GM23248 (cell line): Measurements from ENCODE around the gene LIME1. TPM values are rescaled to one million over a fixed set of nuclear protein-coding genes. Genes with fewer than 3 reads are reported as not detected.
A peak's percentile ranks its signal among the peaks of the same experiment; 100 is the strongest.
"Not testable (repeated sequence)": the region's sequence is repeated elsewhere in the genome, so short reads cannot be mapped to it uniquely, and the experiment has no call there.

Experiments
- DNase-seq: peaks from one replicate; pipeline ENCODE4 v3.0.0-alpha.2; 2015
- H2AFZ ChIP-seq: fragments of 200-600 bp; sonication (generic); 2 replicates; pipeline ENCODE4 v1.6.1; 2016; ENCODE audit warnings: antibody characterized with exemption
- H3F3A ChIP-seq: fragments of 200-600 bp; sonication (generic); 2 replicates; pipeline ENCODE4 v1.6.1; 2016; ENCODE audit warnings: mild to moderate bottlenecking, antibody characterized with exemption, mixed run types; ENCODE audit not compliant: insufficient read depth
- H3K27ac ChIP-seq: fragments of 200-600 bp; sonication (generic); 2 replicates; pipeline ENCODE4 v1.5.1; 2016; ENCODE audit warnings: mild to moderate bottlenecking
- H3K27me3 ChIP-seq: fragments of 200-600 bp; sonication (generic); replicated peaks from 2 replicates; pipeline ENCODE4 v1.6.1; 2016; ENCODE audit warnings: mild to moderate bottlenecking; ENCODE audit not compliant: insufficient read depth
- H3K36me3 ChIP-seq: fragments of 200-600 bp; sonication (generic); 2 replicates; pipeline ENCODE4 v1.6.1; 2016; ENCODE audit warnings: low read depth, mild to moderate bottlenecking
- H3K4me1 ChIP-seq: fragments of 200-600 bp; sonication (generic); 2 replicates; pipeline ENCODE4 v1.6.1; 2016; ENCODE audit warnings: mild to moderate bottlenecking; ENCODE audit not compliant: insufficient read depth
- H3K4me2 ChIP-seq: fragments of 200-600 bp; sonication (generic); one replicate; pipeline ENCODE4 v1.6.1; 2016; ENCODE audit warnings: mild to moderate bottlenecking; ENCODE audit not compliant: unreplicated experiment
- H3K4me3 ChIP-seq: fragments of 200-600 bp; sonication (generic); 2 replicates; pipeline ENCODE4 v1.5.1; 2016; ENCODE audit warnings: mild to moderate bottlenecking
- H3K79me2 ChIP-seq: fragments of 200-600 bp; sonication (generic); 2 replicates; pipeline ENCODE4 v1.6.1; 2016; ENCODE audit warnings: mild to moderate bottlenecking; ENCODE audit not compliant: insufficient read depth
- H3K9ac ChIP-seq: fragments of 200-600 bp; sonication (generic); 2 replicates; pipeline ENCODE4 v1.6.1; 2016; ENCODE audit warnings: mild to moderate bottlenecking
- H3K9me2 ChIP-seq: fragments of 200-600 bp; sonication (generic); 2 replicates; pipeline ENCODE4 v1.6.1; 2016; ENCODE audit warnings: mixed run types, mild to moderate bottlenecking, moderate library complexity; ENCODE audit not compliant: insufficient read depth
- H3K9me3 ChIP-seq: fragments of 200-600 bp; sonication (generic); one replicate; pipeline ENCODE4 v1.6.1; 2017; ENCODE audit warnings: low read depth
- H4K20me1 ChIP-seq: fragments of 200-600 bp; sonication (generic); 2 replicates; pipeline ENCODE4 v1.6.0; 2016; ENCODE audit not compliant: insufficient read depth
- EZH2 ChIP-seq: fragments of 200-600 bp; sonication (generic); IDR thresholded peaks from 2 replicates; pipeline ENCODE4 v1.6.1; 2018; ENCODE audit warnings: antibody characterized with exemption, mild to moderate bottlenecking; ENCODE audit not compliant: insufficient read depth, poor library complexity, severe bottlenecking
- EZH2phosphoT487 ChIP-seq: fragments of 200-600 bp; sonication (generic); IDR thresholded peaks from 2 replicates; pipeline ENCODE4 v1.6.1; 2018; ENCODE audit warnings: antibody characterized with exemption, moderate library complexity, mild to moderate bottlenecking, low read depth; ENCODE audit not compliant: insufficient read depth
- WGBS, 2 experiments: methylation state at CpG; one replicate each; pipeline ENCODE4 v1.1.6; 2015 to 2017; ENCODE audit warnings: low lambda C conversion rate in 2 of 2, low coverage in 1 of 2; ENCODE audit errors: missing lambda C conversion rate in 2 of 2; 5-methylcytosine and 5-hydroxymethylcytosine counted together
- in situ Hi-C: fragments of 300-500 bp; cut with MboI; formaldehyde crosslinking; loops from 2 replicates; pipeline ENCODE4 v1.15.0; 2020
- polyA plus RNA-seq: library from polyadenylated mRNA; unstranded; fragments of >200 nt; fragmentation: Nextera tagmentation; extraction: Ambion mirVana; gene quantifications from 2 replicates; pipeline ENCODE4 v1.2.1, GENCODE V29; 2016
- total RNA-seq: library from RNA; depleted of rRNA; stranded (reverse); fragments of >200 nt; shearing (Covaris generic); gene quantifications from 2 replicates; pipeline ENCODE4 v1.2.3, GENCODE V29; 2014

Gene LIME1
- total and polyA plus RNA-seq, 2 experiments from 2014 or later, result 3.7 to 14.1 TPM

DNA sequence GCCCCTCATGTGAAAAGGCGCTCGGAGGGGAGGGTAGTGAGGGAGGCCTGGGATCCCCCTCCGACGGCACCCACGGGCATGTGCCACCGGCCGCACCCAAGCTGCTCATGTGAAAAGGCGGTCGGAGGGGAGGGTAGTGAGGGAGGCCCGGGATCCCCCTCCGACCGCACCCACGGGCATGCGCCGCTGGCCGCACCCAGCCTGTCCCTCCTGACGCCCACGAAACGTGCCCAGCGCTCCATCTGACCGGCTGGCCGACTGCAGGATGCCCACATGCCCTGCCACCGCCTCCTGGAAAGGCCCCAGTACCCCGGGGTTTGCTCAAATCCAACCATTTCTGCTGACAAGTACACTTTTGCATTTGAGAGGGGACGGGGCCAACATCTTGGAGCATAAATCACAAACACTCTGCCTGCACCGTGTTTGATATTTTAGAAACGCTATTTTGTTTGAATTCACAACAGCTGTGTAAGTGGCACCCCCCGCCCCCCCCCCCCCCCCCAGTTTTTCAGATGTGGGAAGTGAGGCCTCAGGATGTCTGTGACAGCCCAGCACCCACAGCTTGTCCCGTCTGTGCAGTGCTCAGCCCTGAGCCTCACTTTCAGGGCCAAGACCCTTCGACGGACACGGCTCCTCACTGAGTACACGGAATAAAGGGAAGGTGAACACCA, 37.2 kb downstream of the LIME1 start:
- Histone ChIP-seq H3K79me2 (no peaks in the 10 kb centered on the region), H3K27ac (no peak overlapping the region), H3K36me3 (no peaks in the 10 kb centered on the region), H3K27me3 (no peaks in the 10 kb centered on the region), H3K4me3 (no peak overlapping the region), H3F3A (no peaks in the 10 kb centered on the region), H3K4me1 (no peaks in the 10 kb centered on the region), H3K9me3 (no peaks in the 10 kb centered on the region), H3K9me2 (no peaks in the 10 kb centered on the region), H4K20me1 (no peaks in the 10 kb centered on the region), H3K9ac (no peak overlapping the region), H3K4me2 (no peak overlapping the region), H2AFZ (no peak overlapping the region)
- TF ChIP-seq EZH2 (no peak), EZH2phosphoT487 (no peak)
- DNase-seq, result no peak
- in situ Hi-C loops, result no loop called here
- 86 to 88% methylated on average over 18 to 33 of the region's 33 CpGs for WGBS, 2 experiments

DNA sequence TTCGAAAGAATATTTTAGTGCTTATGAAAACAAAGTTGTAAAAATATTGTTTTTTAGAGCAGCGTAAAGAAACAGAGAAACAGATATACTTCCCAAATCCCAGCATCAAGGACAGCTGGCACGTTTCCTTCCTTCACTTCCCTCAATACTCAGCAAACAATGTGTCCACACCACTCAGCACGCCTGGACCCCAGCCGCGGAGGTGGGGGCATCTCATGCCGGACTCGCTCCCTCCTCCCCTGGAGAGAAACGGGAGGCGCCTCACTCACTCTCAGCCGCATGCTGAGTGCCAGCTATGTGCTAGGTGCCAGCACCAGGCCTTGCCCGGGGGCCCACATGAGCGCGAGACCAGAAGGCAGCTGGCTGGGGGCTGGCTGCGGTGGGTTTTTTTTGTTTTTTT, 37.8 kb downstream of the LIME1 start:
- no peak for DNase-seq
- Histone ChIP-seq H3K4me2 (no peak overlapping the region), H3K9ac (no peak overlapping the region), H4K20me1 (no peaks in the 10 kb centered on the region), H2AFZ (no peak overlapping the region), H3K9me2 (no peaks in the 10 kb centered on the region), H3K27ac (no peak overlapping the region), H3K36me3 (no peaks in the 10 kb centered on the region), H3K27me3 (no peaks in the 10 kb centered on the region), H3K9me3 (no peaks in the 10 kb centered on the region), H3K4me1 (no peaks in the 10 kb centered on the region), H3F3A (no peaks in the 10 kb centered on the region), H3K79me2 (no peaks in the 10 kb centered on the region), H3K4me3 (no peak overlapping the region)
- TF ChIP-seq EZH2 (no peak), EZH2phosphoT487 (no peak)
- in situ Hi-C loops, result no loop called here
- WGBS, 2 experiments, result 86% methylated on average over 14 to 15 of the region's 15 CpGs

DNA sequence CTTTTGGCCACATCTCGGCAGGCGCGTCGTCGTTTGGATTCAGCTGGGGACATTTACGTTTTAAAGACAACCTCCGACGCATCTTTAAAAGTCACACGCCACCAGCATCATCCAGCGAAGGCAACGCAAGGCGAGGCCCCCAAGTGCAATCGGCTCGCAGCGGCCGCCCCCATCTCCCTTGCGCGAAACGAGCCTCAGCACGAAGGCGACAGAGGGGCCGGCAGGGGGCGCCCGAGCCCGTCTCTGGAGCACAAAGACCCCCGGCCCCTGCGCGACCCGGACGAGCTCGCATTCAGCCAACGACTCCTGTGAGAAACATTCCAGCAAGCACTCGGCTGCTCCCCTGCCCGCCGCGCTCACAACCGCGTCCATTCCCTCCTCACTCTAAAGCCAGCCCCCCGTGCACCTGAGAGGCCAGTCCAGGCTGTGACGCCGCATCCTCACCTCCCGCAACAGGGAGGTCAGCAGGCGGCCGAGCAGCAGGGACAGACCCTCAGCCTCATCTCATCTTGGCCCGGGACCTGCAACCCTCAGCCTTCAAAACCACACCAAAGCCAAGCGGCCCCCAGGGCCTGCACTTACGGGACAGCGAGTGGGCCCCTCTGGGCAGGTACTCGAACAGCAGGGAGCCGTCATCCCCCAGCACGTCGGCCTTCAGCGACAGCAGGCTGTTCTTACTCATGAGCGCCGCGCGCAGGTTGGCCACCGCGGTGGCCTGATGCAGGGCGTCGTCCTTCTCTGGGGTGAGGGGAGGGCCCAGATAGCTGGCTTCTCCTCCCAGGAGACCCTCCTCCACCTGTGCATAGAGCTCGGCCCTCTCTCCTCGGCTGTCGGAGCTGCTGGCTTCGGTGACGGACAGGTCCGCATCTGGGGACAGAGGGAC, 38.9 kb downstream of the LIME1 start:
- no peaks in the 10 kb centered on the region for H3F3A ChIP-seq
- H3K4me1 ChIP-seq, result no peaks in the 10 kb centered on the region
- no peak for TF ChIP-seq EZH2phosphoT487
- no peak for TF ChIP-seq EZH2
- peak overlapping the region; percentile 38 for H3K4me2 ChIP-seq
- no peaks in the 10 kb centered on the region for H3K9me2 ChIP-seq
- peak overlapping the region; percentile 23; the same call in 1 of the 2 replicates for H3K9ac ChIP-seq
- 28 to 30% methylated on average over 66 to 67 of the region's 67 CpGs for WGBS, 2 experiments
- peak overlapping the region; percentile 69 for H2AFZ ChIP-seq
- DNase-seq, result peak; percentile 62
- H3K4me3 ChIP-seq, result peak overlapping the region; percentile 59
- no peak overlapping the region for H3K27ac ChIP-seq
- in situ Hi-C loops, result no loop called here
- H3K36me3 ChIP-seq, result no peaks in the 10 kb centered on the region
- no peaks in the 10 kb centered on the region for H3K79me2 ChIP-seq
- no peaks in the 10 kb centered on the region for H3K9me3 ChIP-seq
- no peaks in the 10 kb centered on the region for H3K27me3 ChIP-seq
- no peaks in the 10 kb centered on the region for H4K20me1 ChIP-seq

DNA sequence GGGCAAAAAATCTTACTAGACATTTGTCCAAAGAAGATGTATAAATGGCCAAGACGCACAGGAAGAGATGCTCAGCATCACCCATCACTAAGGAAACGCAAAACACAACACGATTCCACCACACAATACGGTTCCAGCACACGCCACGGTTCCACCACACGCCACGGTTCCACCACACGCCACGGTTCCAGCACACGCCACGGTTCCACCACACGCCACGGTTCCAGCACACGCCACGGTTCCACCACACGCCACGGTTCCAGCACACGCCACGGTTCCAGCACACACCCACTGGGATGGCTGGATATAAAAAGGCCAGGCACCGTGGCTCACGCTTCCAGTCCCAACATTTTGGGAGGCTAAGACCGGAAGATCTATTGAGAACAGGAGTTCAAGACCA, 40.4 kb downstream of the LIME1 start:
- H3K4me2 ChIP-seq, in situ Hi-C loops, H3K4me3 ChIP-seq, H2AFZ ChIP-seq, H3K9me3 ChIP-seq, H3K36me3 ChIP-seq, H3F3A ChIP-seq, H3K4me1 ChIP-seq, DNase-seq, H3K79me2 ChIP-seq, H3K27me3 ChIP-seq, H4K20me1 ChIP-seq, H3K9ac ChIP-seq, H3K27ac ChIP-seq, H3K9me2 ChIP-seq: not testable (repeated sequence)
- 83 to 86% methylated on average over 17 to 23 of the region's 23 CpGs for WGBS, 2 experiments
